GM18873 (cell line): ENCODE data around the gene LGALS3.
A peak's percentile ranks its signal among the peaks of the same experiment; 100 is the strongest.
"Not testable (repeated sequence)": the region's sequence is repeated elsewhere in the genome, so short reads cannot be mapped to it uniquely, and the experiment has no call there.

Source experiments
- ATAC-seq: cut with Tn5 transposase; IDR thresholded peaks from one replicate; pipeline ENCODE4 v1.9.1; 2021; ENCODE audit warnings: mild to moderate bottlenecking, moderate library complexity, moderate number of reproducible peaks; ENCODE audit not compliant: unreplicated experiment, low FRiP score

Gene LGALS3

DNA sequence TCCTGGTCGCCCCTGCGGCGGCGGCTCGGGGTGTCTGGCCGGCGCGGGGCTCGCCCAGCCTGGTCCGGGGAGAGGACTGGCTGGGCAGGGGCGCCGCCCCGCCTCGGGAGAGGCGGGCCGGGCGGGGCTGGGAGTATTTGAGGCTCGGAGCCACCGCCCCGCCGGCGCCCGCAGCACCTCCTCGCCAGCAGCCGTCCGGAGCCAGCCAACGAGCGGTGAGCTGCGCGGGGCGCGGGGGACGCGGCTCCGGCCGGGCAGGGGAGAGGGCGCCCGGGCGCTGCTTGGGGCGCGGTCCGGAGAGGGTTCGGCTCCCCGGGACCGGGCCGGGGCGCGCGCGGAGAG is at the start of gene LGALS3:
TSS of gene LGALS3 (plus strand) at position 167 of the 342 bp plus-strand sequence. CDS start 8,122 bp downstream, outside the sequence.
- peak; percentile 27 for ATAC-seq

DNA sequence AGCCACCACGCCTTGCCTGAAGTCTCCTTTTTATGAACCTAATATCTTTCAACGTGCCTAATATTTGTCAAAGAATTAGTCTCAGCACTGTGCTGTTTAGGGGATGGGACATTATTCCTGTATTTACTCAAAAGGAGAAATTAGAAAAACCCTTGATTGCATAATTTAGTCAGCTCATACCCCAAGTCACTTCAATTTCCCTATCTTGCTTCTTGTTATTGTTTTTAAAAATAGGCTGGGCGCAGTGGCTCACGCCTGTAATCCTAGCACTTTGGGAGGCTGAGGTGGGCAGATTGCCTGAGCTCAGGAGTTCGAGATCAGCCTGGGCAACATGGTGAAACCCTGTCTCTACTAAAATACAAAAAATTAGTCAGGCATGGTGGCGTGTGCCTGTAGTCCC is 49.1 kb upstream of the LGALS3 start:
- not testable (repeated sequence) for ATAC-seq

DNA sequence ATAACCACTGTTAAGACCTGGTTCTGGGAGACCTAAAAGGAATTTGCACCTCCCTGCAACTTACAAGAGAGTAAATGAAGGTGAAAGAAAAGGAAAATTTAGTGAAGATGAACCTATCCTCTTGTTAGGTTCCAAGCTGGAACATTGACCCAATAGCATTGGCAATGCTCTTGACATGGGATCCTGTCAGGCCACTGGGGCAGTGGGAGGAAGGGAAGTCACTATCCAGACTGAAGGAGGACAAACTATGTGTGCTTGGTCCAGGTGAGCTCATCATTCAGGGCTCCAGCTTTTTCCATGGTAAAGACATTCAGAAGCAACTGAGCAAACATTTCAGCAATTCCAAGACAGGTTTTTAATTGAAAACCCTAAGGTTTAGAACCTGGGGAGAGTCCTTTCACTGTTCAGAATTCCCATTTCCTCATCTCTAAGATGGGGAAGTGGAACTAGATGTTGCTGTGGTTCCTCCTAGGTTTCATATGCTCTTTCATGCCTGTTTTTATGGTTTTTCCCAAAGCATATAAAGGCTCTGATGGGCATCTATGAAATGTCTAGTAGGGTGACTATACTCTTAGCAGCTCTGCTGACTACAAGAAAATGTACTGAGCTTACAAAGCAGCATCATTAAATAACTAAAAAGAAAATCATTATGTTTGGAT is 44.5 kb upstream of the LGALS3 start:
- no peak for ATAC-seq

DNA sequence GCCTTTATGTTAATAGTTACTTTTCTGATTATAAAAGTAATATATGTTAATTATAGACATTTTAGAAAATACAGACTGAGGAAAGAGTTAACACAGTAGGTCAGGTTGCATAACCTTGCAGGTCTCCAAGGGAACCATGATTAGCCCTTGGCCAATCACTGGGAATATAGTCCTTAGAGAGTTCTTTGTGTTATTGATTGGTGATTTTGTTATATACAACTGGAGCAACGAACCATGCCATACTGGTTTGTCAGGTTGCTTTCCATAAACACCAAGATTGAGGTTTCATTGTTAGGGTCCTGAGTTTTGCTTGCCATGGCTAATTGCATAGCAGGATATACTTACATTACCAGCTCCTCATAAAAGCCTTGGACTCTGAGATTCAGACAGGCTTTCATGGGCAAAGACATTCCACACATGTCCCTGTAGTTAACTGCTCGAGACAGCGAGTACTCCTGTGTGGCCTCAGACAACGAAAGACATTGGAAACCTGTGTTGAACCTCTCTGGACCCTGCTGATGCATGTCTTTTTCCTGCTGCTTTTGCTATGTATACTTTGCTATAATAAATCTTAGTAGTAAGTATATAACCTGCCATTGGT is 43.9 kb upstream of the LGALS3 start:
- ATAC-seq = no peak

DNA sequence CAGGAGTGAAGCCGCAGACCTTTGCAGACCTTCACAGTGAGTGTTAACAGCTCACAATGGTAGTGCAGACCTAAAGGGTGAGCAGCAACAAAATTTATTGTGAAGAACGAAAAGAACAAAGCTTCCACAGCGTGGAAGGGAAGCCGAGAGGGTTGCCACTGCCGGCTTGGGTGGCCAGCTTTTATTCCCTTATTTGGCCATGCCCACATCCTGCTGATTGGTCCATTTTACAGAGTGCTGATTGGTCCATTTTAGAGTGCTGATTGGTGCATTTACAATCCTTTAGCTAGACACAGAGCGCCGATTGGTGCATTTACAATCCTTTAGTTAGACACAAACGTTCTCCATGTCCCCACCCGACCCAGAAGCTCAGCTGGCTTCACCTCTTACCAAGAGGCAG is 42.1 kb upstream of the LGALS3 start:
- ATAC-seq = no peak

DNA sequence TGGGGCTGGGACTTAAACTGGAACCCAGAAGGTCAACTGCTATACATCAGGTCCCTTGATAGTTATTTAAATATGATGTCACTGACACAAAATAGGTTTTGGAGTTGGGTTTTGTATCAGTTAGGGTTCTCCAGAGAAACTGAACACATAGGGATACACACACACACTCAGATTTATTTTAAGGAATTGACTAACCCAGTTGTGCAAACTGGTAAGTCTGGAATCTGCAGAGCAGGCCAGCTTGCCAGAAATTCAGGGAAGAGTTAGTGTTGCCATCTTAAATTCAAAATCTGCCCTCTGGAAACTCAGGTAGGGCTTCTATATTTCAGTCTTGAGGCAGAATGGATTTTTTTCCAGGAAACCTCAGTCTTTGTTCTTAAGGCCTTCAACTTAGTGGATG is 40.7 kb upstream of the LGALS3 start:
- ATAC-seq = no peak

DNA sequence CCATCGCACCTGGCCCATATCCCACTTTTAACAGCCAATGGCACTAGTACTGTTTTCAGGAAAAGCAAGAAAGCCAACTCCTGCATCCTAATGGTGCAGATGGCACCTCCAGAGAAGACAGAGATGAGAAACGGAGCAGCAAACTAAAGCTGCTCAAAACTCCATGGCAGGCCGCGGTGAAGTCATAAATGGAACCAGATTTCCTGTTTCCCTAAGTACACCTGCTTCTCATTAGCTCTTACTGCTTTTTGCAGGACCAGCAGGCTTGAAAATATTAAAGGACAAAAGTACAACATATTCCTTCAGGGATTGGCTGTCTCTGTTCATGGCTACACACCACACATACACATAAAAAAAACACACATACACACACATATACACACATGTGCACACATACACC is 36.7 kb upstream of the LGALS3 start:
- ATAC-seq = no peak

DNA sequence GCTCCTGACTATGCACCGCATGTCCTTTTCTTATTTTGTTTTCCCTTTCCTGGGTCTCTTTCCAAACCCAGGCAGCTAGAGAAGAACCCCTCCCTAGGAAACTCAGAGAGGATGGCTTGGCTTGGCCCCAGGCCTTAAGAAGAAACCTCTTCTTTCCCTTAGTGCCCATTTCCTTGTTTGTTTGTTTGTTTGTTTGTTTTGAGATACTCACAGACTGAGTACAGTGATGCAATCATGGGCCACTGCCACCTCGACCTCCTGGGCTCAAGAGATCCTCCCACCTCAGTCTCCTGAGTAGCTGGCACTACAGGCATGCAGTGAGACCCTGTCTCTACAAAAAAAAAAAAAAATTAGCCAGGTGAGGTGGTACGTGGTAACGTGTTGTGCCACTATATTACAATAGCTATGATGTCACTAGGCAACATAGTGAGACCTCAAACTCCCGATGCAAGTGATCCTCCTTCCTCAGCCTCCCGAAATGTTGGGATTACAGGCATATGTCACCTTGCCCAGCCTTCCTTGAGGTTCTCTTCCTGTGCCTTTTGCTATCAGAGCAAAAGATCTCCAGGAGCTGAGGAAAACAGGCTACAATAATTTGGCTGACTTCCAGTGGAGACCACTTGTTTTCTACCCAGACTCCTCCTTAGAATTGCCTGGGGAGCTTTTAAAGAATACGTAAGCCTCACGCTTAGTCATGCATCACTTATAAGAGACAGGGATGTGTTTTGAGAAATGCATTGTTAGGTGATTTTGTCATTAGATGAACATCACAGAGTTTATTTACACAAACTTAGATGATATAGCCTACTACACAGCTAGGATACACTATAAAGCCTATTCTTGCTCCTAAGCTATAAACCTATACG is 34.5 kb upstream of the LGALS3 start:
- ATAC-seq = no peak

DNA sequence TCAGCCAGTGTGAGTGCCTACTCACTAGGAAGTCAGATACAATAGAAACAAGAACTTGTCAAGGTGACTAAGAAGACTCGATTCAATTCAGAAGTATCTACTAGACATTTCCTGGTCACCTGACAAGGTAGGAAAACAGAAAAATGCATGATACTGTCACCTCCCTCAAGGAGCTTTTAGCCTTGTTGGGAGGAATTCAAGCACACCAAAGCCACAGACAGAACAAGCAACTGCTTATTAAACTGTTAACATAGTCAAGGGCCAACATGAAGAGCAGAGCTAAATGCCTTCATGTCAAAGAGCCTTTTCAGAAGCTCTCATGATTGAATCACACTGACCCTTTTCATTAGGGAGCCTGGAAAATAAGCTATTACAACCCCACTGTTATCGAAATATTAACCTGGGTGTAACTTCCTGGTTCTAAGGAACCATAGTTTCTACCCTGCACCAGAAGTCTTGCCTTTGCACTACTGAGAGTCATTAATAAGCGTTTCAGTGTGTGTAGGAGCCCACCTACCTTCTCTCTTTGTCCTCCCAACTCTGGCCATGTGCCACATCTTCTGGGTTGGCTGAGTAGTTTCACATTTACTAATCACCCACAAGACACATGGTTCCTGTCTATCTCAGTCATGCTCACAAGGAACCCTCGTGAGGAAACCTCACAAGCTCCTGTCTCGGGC is 31.0 kb upstream of the LGALS3 start:
- ATAC-seq = peak; percentile 55

DNA sequence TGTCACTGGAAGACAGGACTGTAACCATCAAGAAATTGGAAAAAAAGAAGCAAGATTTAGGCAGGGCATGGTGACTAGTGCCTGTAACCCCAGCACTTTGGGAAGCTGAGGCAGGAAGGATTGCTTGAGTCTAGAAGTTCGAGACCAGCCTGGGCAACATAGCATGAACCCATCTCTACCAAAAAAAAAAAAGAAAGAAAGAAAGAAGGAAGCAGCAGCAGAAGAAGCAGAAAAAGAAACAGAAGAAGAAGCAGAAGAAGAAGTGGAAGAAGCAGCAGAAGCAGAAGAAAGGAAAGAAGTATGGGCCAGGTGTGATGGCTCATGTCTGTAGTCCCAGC is 30.5 kb upstream of the LGALS3 start:
- no peak for ATAC-seq

DNA sequence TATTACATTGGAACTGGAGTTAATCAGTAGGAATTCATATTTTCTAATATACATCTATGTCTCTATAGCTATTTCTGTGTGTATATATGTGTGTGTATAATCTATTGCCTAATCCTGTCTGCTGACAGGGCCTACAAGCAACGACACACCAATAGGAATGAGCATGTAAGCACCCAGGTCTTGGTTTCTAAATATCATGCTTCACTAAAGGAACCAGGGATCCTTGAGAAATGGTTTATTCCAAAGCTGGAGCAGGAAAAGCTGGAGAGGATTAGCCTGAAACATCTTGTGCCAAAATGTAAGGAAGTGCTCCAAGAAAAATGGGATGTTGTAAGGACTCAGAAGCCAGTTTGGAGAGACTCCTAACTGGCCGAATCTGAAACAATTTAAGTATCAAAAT is 29.3 kb upstream of the LGALS3 start:
- no peak for ATAC-seq

DNA sequence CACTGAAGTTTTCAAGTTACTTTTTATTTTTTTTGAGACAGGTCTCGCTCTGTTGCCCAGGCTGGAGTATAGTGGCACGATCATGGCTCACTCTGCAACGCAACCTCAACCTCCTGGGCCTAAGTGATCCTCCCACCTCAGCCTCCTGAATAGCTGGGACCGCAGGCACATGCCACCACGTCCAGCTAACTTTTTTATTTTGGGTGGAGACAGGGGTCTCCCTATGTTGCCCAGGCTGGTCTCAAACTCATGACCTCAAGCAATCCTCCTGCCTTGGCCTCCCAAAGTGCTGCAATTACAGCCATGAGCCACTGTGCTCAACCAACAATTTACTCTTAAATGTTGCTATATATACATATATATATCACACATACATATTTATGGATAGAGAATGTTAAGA is 27.4 kb upstream of the LGALS3 start:
- no peak for ATAC-seq

DNA sequence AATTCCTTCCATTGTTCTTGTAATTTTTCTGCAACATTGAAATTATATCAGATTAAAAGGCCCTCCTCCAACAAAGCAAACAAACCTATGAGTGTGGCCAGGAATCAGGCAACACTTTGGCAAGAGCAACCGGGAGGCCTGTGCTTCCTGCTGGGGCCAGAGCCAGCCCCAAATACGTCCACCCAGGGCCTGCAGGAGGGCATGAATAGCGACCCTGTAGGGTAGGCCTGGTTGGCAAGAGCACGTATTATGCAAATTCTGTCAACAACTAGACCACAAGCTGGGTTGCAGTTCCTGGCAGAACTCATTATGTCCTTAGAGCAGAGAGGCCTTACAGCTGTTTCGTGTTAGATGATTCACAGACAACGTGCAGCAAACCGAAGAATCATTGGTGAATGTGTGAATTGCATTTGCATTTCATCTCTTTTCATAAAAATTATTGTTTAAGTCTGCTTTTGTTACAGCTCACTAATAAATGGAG is 26.9 kb upstream of the LGALS3 start:
- peak; percentile 80 for ATAC-seq

DNA sequence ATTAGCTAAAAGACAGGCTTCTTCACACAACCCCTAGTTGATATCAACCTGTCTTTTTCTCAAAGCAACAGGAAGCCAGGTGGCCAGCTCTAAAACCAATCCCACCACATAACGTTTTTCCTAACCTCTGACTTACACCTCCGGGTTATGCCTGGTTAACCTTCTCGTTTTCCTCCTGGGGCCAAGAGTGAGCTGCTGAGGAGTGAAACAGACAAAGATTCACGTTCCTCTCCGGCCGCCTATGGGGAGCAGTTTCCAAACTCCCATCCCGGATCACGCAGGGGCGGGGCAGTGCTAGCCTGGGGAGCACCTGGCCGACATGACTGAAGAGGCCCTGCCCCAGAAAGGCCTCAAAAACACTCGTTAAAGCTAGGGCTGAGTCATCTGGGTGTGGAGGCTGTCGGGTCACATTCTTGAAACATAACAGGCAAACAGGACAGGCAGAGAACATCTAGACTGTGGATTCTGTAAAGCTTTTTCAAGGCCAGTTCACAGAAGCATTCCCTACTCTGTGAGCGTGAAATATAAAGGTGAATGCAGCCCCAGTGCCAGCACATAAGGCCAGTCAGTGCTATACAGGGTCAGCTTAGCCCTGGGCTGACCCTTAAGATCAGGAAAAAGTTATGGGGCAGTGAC is 25.9 kb upstream of the LGALS3 start:
- peak; percentile 29 for ATAC-seq

DNA sequence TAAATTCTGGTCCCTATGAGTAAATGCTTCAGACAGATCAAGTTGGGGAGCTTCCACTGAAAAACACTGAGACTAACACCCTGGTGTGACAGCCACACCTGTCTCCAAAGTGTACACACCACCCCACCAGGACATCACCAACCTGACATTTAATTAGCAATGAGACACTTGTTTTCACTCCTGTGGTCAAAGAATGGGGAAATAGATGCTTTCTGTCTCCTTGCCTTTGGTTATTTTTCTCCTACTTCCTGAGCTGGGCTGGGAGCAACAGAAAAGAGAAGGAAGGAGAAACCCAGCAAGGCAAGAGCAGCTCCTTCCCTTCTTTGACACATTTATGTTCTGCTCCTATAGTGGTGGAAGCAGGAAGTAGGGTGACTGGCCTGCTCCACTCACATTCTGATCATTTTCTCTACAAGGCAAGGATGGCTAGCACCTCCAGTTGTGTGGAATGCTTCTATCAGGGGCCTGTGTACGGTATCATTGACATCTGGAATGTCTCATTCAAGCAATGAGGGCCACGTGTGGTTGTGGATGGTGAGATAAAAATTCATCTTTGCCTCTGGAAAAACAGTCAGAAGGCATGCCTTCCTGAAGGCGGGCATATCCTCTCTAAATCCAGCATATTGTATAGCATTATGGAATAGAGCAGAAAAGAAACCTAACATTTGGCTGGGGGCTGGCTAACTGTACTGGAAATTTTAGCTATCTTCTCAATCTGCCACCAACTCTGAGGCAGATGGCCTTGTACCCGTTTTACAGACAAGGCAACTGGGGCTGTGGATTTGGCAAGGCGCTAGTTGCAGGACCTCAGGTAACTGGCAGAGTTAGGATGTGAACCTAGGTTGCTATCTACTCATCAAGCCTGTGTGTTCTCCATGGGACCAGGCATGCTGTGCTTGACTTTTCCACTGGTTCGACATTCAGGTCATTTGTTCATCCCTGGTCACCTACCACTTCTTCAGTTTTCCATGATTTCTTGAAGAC is 24.8 kb upstream of the LGALS3 start:
- no peak for ATAC-seq

DNA sequence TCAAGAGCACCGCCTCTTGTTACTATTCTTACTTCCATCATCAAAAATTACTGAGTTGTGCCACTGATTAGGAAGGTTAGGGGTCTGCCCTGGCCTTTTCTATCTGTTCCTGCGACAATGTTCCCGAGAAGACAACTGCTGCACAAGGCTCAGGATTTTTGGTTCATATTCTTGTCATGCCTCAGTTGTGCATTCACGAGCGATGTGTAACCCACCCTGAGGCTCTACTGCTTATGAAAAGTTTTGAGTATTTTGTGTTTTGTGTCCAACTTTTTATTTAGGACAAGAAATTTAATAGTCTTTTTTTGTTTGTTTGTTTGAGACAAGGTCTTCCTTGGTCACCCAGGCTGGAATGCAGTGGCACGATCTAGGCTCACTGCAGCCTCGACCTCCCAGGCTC is 23.1 kb upstream of the LGALS3 start:
- ATAC-seq = no peak

DNA sequence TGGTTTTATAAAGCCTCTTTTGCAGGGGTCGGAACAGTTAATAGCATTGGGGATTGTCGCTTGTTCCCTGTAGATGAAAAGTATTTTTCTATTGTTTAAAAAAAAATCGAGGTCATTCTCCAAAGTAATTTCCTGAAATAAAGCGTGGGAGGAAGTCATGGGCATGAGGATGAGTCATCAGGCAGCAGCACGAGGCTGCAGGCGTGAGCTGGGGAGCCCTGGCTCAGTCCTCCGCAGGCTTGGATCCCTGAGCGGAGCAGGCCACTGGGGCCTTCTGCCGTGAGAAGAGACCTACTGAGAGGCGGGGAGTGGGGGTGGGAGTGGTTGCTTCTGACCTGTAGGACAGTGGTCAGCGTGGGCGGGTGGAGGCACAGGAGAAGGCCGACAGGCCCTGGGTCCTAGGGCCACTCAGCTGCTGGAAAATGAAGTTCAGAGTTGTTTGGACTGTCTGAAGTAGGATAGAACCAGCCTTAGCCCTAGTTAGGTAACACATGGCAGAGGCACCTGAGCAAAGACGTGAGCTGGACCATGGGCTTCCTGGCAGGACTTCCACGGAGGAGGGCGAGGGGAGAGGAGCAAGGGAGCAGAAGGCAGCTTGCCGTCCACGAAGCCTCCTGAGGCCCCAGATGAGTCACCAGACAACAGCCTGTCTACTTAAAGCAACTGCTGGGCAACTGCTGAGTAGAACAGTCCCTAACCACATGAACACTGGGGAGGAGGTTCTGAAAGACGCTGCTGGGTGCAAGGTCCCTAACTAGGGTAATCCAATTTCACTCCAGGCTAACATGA is 21.1 kb upstream of the LGALS3 start:
- ATAC-seq = no peak

DNA sequence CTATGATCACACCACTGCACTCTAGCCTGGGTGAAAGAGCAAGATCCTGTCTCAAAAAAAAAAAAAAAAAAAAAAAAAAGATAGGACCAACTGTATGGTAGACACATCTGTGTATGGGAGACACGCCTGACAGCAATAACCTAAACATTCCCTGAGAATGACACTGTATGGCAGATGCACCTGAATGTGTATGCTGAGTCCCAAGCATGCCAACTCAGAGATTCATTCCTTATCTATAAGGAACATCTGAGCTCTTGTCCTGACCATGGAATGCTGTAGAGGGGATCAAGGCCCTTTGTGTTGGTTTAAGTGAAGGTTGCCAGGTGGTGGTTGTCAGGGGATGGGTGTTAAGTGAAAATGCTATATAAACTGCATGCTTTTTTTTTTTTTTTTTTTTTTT is 19.2 kb upstream of the LGALS3 start:
- ATAC-seq = no peak
